Sigmoid colon (tissue), 7 donors: ENCODE measurements around the gene OXT. TPM values are rescaled to one million over a fixed set of nuclear protein-coding genes. Genes with fewer than 3 reads are reported as not detected.
A peak's percentile ranks its signal among the peaks of the same experiment; 100 is the strongest.

ENCODE experiments used
- DNase-seq: peaks from one replicate; pipeline ENCODE4 v3.0.0-alpha.2; 2019
- H3K27ac ChIP-seq, 4 donors: fragments of 200-600 bp; sonication (generic); one replicate each; pipeline ENCODE4 v1.5.1; 2016 to 2019; ENCODE audit warnings: mild to moderate bottlenecking in 1 of 4
- H3K27me3 ChIP-seq, 3 donors: fragments of 200-600 bp; sonication (generic); one replicate each; pipeline ENCODE4 v1.5.1; 2019; ENCODE audit warnings: mild to moderate bottlenecking in 1 of 3
- H3K36me3 ChIP-seq, 4 donors: fragments of 200-600 bp; sonication (generic); one replicate each; pipeline ENCODE4 v1.5.1; 2016 to 2019
- H3K4me1 ChIP-seq, 4 donors: fragments of 200-600 bp; sonication (generic); one replicate each; pipeline ENCODE4 v1.5.1; 2017 to 2019
- H3K4me3 ChIP-seq, 4 donors: fragments of 200-600 bp; sonication (generic); one replicate each; pipeline ENCODE4 v1.5.1; 2017 to 2019; ENCODE audit warnings: mild to moderate bottlenecking in 2 of 4, moderate library complexity in 1 of 4
- H3K9me3 ChIP-seq, 4 donors: fragments of 200-600 bp in 3 of 4; sonication (generic) in 3 of 4; one replicate each; pipeline versions ENCODE4 v1.5.1 to v1.6.1; 2013 to 2019
- EP300 ChIP-seq, 4 donors: sonication (generic); formaldehyde crosslinking; IDR thresholded peaks; one replicate each; pipeline ENCODE4 v1.6.1; 2017; ENCODE audit warnings: antibody characterized with exemption in 4 of 4
- POLR2A ChIP-seq, 2 donors: fragments of 450-650 bp; IDR thresholded peaks; one replicate each; pipeline ENCODE4 v1.6.1; 2016; ENCODE audit warnings: antibody characterized with exemption in 2 of 2, mild to moderate bottlenecking in 2 of 2, moderate library complexity in 2 of 2
- POLR2AphosphoS5 ChIP-seq, 4 donors: sonication (generic); formaldehyde crosslinking; IDR thresholded peaks; one replicate each; pipeline ENCODE4 v1.6.1; 2017; ENCODE audit warnings: antibody characterized with exemption in 4 of 4
- WGBS, 2 donors: extraction: QIAGEN DNeasy Blood & Tissue Kit; methylation state at CpG; one replicate each; pipeline ENCODE4 v1.1.7; 2013; 5-methylcytosine and 5-hydroxymethylcytosine counted together
- intact Hi-C: fragments of 100-400 bp; cut with DNase I; formaldehyde crosslinking; loops from one replicate; pipeline ENCODE4 v1.15.1; 2023
- polyA plus RNA-seq, 3 donors: library from polyadenylated mRNA; stranded (reverse); fragments of 200-250 nt; gene quantifications; one replicate each; pipeline ENCODE4 v1.2.3, GENCODE V29; 2013
- total RNA-seq, 4 donors: library from RNA; depleted of rRNA; stranded (reverse); fragments of >200 nt; gene quantifications; one replicate each; pipeline ENCODE4 v1.1.0, GENCODE V29; 2016
- TF ChIP-seq, protein P1 (sequence below), 4 experiments: fragments of 450-650 bp in 3 of 4; fragments of 200-600 bp in 1 of 4; IDR thresholded peaks; one replicate each; pipeline ENCODE4 v1.5.1; 2016 to 2019; ENCODE audit warnings: antibody characterized with exemption in 4 of 4, mild to moderate bottlenecking in 3 of 4, moderate library complexity in 2 of 4
- donor health status: healthy with polysubstance abuse.
- donor health status: Bipolar disorder and iron deficiency.
- donor health status: healthy.

OXT gene
- total and polyA plus RNA-seq, 7 donors = 0.29 TPM; not detected in 6

DNA sequence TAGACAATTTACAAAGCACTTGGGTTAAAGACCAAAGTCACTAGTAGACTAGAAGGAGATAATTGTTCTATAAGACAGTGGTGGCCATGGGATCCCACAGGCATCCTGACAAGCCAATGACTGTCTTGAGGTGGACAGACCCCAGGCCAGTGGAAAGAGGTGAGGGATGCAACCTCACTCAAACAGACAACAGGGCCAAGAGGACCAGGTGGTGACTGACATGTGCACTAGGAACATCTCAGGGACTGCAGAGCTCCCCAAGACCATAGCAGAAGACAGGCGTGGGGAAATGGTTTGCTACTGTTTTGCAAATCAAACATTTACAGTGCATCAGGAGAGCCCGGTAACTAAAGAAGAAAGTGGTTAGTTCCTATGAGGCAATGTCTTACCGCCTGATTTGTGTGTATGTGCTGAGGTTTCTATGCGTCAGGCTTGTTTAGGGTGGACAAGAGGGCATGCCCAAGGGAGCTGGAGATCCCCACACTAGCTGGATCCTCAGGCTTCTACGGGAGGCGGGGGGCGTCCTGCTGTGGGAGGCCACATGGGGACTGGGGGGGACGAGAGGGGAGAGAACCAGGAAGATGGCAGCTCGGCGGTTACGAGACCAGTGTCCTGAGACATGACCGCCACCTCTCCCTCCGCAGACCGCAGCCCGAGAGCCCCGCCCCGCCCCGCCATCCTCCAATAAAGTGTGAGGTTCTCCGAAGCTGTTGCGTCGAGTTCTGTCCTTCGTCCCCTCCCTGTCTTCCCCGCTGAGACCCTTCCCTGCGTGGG is 26.2 kb upstream of the OXT start:
- H3K4me1 ChIP-seq = peaks cover 0 to 19% (median 18%) of the 10 kb centered on the region in 4 donors

GRCh38 chr20:3045816-3046676 is 25.4 kb upstream of the OXT start, which contains the start of gene MRPS26:
Gene MRPS26 (plus strand): TSS chr20:3046052. CDS start chr20:3046069, 17 bp downstream.
- Histone ChIP-seq H3K9me3 (no peaks in the 10 kb centered on the region), H3K4me1 (peaks cover 0 to 19% (median 18%) of the 10 kb centered on the region in 4 donors), H3K4me3 (peak within 1 kb of the TSS; percentile 74 to 95 (median 86)), H3K27ac (peak within 1 kb of the TSS; percentile 86 to 92 (median 89)), H3K36me3 (peaks cover 0 to 33% (median 14%) of the 10 kb centered on the region in 4 donors), H3K27me3 (no peaks in the 10 kb centered on the region)
- intact Hi-C loops = loop anchor here (5.0 kb wide), 2 partner anchors 126 to 394 kb away; partner anchors contain the start of genes LZTS3 and NOP56
- peak; percentile 93 for DNase-seq
- WGBS, 2 donors = 0% methylated on average over 104 of the region's 104 CpGs
- TF ChIP-seq, protein P1, sequence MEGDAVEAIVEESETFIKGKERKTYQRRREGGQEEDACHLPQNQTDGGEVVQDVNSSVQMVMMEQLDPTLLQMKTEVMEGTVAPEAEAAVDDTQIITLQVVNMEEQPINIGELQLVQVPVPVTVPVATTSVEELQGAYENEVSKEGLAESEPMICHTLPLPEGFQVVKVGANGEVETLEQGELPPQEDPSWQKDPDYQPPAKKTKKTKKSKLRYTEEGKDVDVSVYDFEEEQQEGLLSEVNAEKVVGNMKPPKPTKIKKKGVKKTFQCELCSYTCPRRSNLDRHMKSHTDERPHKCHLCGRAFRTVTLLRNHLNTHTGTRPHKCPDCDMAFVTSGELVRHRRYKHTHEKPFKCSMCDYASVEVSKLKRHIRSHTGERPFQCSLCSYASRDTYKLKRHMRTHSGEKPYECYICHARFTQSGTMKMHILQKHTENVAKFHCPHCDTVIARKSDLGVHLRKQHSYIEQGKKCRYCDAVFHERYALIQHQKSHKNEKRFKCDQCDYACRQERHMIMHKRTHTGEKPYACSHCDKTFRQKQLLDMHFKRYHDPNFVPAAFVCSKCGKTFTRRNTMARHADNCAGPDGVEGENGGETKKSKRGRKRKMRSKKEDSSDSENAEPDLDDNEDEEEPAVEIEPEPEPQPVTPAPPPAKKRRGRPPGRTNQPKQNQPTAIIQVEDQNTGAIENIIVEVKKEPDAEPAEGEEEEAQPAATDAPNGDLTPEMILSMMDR (IDR thresholded peaks at IDR 0.05) = no peak
- TF ChIP-seq POLR2AphosphoS5 (IDR thresholded peaks at IDR 0.05) (peak; percentile 66 to 88 (median 78)), POLR2A (IDR thresholded peaks at IDR 0.05) (peak; percentile 34 to 41), EP300 (IDR thresholded peaks at IDR 0.05) (no peak)

More for the DNA sequence above, 26.2 kb upstream of the OXT start:
- peak; percentile 90 for DNase-seq
- TF ChIP-seq POLR2A (IDR thresholded peaks at IDR 0.05) = no peak
- no peak for TF ChIP-seq POLR2AphosphoS5 (IDR thresholded peaks at IDR 0.05)
- TF ChIP-seq EP300 (IDR thresholded peaks at IDR 0.05) = no peak
- TF ChIP-seq, protein P1 (IDR thresholded peaks at IDR 0.05) = no peak
- peak overlapping the region; percentile 74 to 95 (median 86) for H3K4me3 ChIP-seq
- peaks cover 0 to 31% (median 12%) of the 10 kb centered on the region in 4 donors for H3K36me3 ChIP-seq
- intact Hi-C loops = loop anchor here (5.0 kb wide), 2 partner anchors 127 to 393 kb away; partner anchors contain the start of genes LZTS3 and NOP56
- peak overlapping the region; percentile 86 to 92 (median 89) for H3K27ac ChIP-seq
- 1% methylated on average over 24 of the region's 24 CpGs for WGBS, 2 donors
- H3K27me3 ChIP-seq = no peaks in the 10 kb centered on the region
- no peaks in the 10 kb centered on the region for H3K9me3 ChIP-seq

- peaks cover 0 to 19% (median 18%) of the 10 kb centered on the region in 4 donors for H3K4me1 ChIP-seq
- peaks cover 0 to 33% (median 14%) of the 10 kb centered on the region in 4 donors for H3K36me3 ChIP-seq
- peak overlapping the region; percentile 74 to 95 (median 86) for H3K4me3 ChIP-seq
- no peaks in the 10 kb centered on the region for H3K27me3 ChIP-seq
- H3K9me3 ChIP-seq = no peaks in the 10 kb centered on the region
- peak overlapping the region; percentile 86 to 92 (median 89) for H3K27ac ChIP-seq
- intact Hi-C loops = loop anchor here (5.0 kb wide), 2 partner anchors 125 to 395 kb away; partner anchors contain the start of genes LZTS3 and NOP56
- no peak for DNase-seq
- 28 to 42% methylated on average over 39 of the region's 39 CpGs for WGBS, 2 donors
- TF ChIP-seq POLR2AphosphoS5 (IDR thresholded peaks at IDR 0.05) = no peak
- TF ChIP-seq EP300 (IDR thresholded peaks at IDR 0.05) = no peak
- TF ChIP-seq, protein P1 (IDR thresholded peaks at IDR 0.05) = no peak
- no peak for TF ChIP-seq POLR2A (IDR thresholded peaks at IDR 0.05)
Observed at GRCh38 chr20:3046677-3047462, 24.6 kb upstream of the OXT start.
